Measurements from ENCODE around the gene DHX32.
"Not testable (repeated sequence)": the region's sequence is repeated elsewhere in the genome, so short reads cannot be mapped to it uniquely, and the experiment has no call there.

DHX32 gene

DNA sequence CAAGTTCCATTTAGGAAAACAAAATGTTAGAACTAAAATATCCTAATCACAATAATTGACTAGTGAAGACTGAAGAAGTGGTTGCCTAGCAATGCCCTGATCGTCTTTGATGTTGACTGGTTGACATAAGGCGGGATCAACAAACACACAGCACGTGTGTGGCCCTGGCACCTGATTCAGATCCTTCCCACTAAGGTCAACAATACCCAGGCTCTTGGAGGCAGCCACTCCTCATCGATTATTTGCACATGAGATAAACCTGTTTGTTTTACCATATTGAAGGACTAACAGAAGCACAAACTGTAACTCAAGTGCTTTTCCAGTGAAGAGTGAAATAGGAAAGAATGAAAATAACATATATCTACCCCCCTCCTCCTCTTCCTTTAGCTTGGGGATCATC, 30.9 kb upstream of the DHX32 start:
- TF ChIP-seq, protein P1, sequence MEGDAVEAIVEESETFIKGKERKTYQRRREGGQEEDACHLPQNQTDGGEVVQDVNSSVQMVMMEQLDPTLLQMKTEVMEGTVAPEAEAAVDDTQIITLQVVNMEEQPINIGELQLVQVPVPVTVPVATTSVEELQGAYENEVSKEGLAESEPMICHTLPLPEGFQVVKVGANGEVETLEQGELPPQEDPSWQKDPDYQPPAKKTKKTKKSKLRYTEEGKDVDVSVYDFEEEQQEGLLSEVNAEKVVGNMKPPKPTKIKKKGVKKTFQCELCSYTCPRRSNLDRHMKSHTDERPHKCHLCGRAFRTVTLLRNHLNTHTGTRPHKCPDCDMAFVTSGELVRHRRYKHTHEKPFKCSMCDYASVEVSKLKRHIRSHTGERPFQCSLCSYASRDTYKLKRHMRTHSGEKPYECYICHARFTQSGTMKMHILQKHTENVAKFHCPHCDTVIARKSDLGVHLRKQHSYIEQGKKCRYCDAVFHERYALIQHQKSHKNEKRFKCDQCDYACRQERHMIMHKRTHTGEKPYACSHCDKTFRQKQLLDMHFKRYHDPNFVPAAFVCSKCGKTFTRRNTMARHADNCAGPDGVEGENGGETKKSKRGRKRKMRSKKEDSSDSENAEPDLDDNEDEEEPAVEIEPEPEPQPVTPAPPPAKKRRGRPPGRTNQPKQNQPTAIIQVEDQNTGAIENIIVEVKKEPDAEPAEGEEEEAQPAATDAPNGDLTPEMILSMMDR (IDR thresholded peaks at IDR 0.05; ENCODE audit: low read depth, low read length): no peak
- no peak for TF ChIP-seq EZH2phosphoT487 (IDR thresholded peaks at IDR 0.05; ENCODE audit: low read depth)
- no peaks in the 10 kb centered on the region for H3K27me3 ChIP-seq (ENCODE audit: low read depth, low read length)
- no peak overlapping the region for H2AFZ ChIP-seq (ENCODE audit: low read depth, low read length)
- no peaks in the 10 kb centered on the region for H3K4me1 ChIP-seq (ENCODE audit: low read length)
- no peaks in the 10 kb centered on the region for H4K20me1 ChIP-seq (ENCODE audit: insufficient read depth, low read length)
- no peak overlapping the region for H3K4me2 ChIP-seq (ENCODE audit: low read length)
- no peak overlapping the region for H3K4me3 ChIP-seq (ENCODE audit: low read length)
- H3K36me3 ChIP-seq (replicated peaks; ENCODE audit: low read depth, low read length): no peaks in the 10 kb centered on the region
- H3K79me2 ChIP-seq (ENCODE audit: low read length): no peaks in the 10 kb centered on the region
- H3K27ac ChIP-seq (ENCODE audit: low read length): no peak overlapping the region
- H3K9ac ChIP-seq (ENCODE audit: low read length): no peak overlapping the region
- no peaks in the 10 kb centered on the region for H3K9me3 ChIP-seq (ENCODE audit: insufficient read depth, low read length)

DNA sequence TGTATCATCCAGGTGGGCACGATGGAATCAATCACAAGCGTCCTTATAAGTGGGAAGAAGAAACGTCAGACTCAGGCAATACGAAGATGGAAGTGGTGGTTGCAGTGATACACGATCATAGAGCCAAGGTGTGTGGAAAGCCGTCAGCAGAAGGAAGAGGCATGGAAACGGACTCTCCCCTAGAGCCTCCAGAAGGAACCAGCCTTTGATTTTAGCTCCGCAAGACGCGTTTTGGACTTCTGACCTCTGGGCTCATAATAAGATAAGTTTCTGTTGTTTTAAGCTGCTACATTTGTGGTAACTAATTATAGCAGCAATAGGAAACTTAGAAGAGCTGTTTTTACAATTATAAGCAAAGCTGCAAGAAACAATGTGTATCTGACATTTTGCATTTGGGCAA, 30.1 kb upstream of the DHX32 start:
- Histone ChIP-seq H4K20me1 (ENCODE audit: insufficient read depth, low read length) (no peaks in the 10 kb centered on the region), H3K9me3 (ENCODE audit: insufficient read depth, low read length) (no peaks in the 10 kb centered on the region), H3K36me3 (replicated peaks; ENCODE audit: low read depth, low read length) (no peaks in the 10 kb centered on the region), H3K9ac (ENCODE audit: low read length) (no peak overlapping the region), H3K79me2 (ENCODE audit: low read length) (no peaks in the 10 kb centered on the region), H3K4me1 (ENCODE audit: low read length) (no peaks in the 10 kb centered on the region), H3K4me2 (ENCODE audit: low read length) (no peak overlapping the region), H2AFZ (ENCODE audit: low read depth, low read length) (no peak overlapping the region), H3K4me3 (ENCODE audit: low read length) (no peak overlapping the region), H3K27me3 (ENCODE audit: low read depth, low read length) (no peaks in the 10 kb centered on the region), H3K27ac (ENCODE audit: low read length) (no peak overlapping the region)
- TF ChIP-seq, protein P1 (IDR thresholded peaks at IDR 0.05; ENCODE audit: low read depth, low read length): no peak
- TF ChIP-seq EZH2phosphoT487 (IDR thresholded peaks at IDR 0.05; ENCODE audit: low read depth): no peak

DNA sequence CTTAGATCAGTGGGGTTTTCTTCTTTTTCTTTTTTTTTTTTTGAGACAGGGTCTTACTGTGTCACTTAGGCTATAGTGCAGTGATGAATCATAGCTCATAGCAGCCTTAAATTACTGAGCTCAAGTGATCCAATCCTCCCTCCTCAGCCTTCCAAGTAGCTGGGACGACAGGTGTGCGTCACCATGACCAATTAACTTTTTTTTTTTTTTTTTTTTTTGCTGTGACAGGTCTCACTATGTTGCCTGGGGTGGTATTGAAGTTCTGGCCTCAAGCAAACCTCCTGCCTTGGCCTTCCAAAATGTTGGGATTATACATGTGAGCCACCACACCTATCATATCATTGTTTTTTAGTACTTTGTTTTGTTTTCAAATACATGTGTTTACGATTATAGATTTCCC, 28.4 kb upstream of the DHX32 start:
- H3K36me3 ChIP-seq (replicated peaks; ENCODE audit: low read depth, low read length); H4K20me1 ChIP-seq (ENCODE audit: insufficient read depth, low read length); H3K4me3 ChIP-seq (ENCODE audit: low read length); H3K27me3 ChIP-seq (ENCODE audit: low read depth, low read length); H3K4me2 ChIP-seq (ENCODE audit: low read length); H3K27ac ChIP-seq (ENCODE audit: low read length); H3K79me2 ChIP-seq (ENCODE audit: low read length); H3K4me1 ChIP-seq (ENCODE audit: low read length); H3K9me3 ChIP-seq (ENCODE audit: insufficient read depth, low read length); H3K9ac ChIP-seq (ENCODE audit: low read length); H2AFZ ChIP-seq (ENCODE audit: low read depth, low read length): not testable (repeated sequence)

DNA sequence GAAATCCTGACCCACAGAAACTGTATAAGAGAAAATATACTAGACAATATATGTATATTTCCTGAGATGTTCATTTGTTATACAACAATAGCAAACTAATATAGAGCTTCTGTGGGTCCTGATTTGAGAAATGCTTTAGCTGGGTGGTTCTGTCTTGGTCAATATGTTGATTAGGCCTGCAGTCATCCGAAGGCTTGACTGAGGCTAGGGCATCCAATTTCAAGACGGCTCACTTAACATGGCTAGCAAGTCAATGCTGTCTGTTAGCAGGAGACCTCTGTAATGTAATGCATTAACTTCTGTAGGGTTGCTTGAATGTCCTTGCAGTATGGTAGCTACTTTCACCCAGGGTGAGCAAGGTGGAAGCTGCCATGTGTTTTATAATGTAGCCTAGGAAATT, 27.7 kb upstream of the DHX32 start:
- not testable (repeated sequence) for H3K4me3 ChIP-seq (ENCODE audit: low read length)

DNA sequence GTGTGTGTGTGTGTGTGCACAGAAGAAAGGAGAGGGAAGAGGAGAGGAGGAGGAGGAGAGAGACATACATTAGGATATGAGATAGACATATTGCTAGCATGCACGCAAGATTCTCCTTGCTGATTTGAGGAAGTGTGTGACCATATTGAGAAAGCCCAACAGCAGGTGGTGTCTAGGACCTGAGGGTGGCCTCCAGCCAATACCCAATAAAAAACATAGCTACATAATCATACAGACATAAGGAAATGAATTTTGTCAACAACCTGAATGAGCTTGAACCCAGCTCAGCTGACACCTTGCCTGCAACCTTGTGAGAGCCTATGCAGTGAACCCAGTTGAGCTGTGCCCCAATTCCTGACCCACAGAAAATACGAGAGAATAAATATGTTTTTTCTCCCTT, 26.5 kb upstream of the DHX32 start:
- not testable (repeated sequence) for H2AFZ ChIP-seq (ENCODE audit: low read depth, low read length); H3K4me3 ChIP-seq (ENCODE audit: low read length); H3K4me1 ChIP-seq (ENCODE audit: low read length); H3K79me2 ChIP-seq (ENCODE audit: low read length); H4K20me1 ChIP-seq (ENCODE audit: insufficient read depth, low read length); H3K27ac ChIP-seq (ENCODE audit: low read length); H3K9ac ChIP-seq (ENCODE audit: low read length); H3K4me2 ChIP-seq (ENCODE audit: low read length); H3K36me3 ChIP-seq (replicated peaks; ENCODE audit: low read depth, low read length); H3K9me3 ChIP-seq (ENCODE audit: insufficient read depth, low read length); H3K27me3 ChIP-seq (ENCODE audit: low read depth, low read length)

More for the DNA sequence above, 27.7 kb upstream of the DHX32 start:
- not testable (repeated sequence) for H3K9ac ChIP-seq (ENCODE audit: low read length); H3K9me3 ChIP-seq (ENCODE audit: insufficient read depth, low read length); H4K20me1 ChIP-seq (ENCODE audit: insufficient read depth, low read length); H3K36me3 ChIP-seq (replicated peaks; ENCODE audit: low read depth, low read length); H3K27me3 ChIP-seq (ENCODE audit: low read depth, low read length); H3K79me2 ChIP-seq (ENCODE audit: low read length); H2AFZ ChIP-seq (ENCODE audit: low read depth, low read length); H3K27ac ChIP-seq (ENCODE audit: low read length); H3K4me1 ChIP-seq (ENCODE audit: low read length); H3K4me2 ChIP-seq (ENCODE audit: low read length)

DNA sequence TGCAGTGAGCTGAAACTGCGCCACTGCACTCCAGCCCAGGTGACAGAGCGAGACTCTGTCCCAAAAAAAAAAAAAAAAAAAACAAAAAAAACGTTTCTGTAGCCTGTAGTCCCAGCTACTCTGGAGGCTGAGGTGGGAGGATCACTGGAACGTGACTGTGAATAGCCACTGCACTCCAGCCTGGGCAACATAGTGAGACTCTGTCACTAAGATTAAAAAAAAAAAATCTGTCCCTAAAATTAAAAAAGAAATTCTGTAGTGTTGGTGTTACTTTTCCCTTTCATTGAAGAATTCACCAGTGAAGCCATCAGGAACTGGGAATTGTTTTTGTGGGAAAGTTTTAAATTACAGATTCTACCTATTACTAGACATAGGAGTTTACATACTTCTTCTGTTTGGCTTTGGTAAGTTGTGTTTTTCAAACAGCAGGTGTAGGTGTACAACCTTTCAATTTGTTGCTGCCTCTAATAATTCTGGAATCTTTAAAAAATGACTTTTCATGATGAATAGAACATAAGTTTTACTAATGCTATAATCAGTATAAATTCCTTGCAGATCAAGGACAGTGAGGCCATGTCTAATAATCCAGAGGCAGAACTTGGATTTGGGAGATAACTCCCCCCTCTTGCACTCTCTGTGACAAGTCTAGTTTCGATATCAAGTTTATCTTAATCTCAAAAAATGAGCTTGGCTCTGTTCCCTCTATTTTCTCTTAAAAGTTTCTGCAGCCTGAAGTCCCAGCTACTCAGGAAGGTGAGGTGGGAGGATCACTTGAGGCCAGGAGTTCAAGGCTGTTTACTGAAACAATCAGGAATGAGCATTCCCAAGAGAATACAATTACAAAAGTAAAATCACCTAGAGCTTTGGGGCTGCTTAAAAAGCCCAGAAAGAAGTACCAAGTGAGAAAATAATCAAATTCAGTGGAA, 24.2 kb upstream of the DHX32 start:
- not testable (repeated sequence) for H2AFZ ChIP-seq (ENCODE audit: low read depth, low read length); H3K9ac ChIP-seq (ENCODE audit: low read length); H3K4me2 ChIP-seq (ENCODE audit: low read length); H3K27ac ChIP-seq (ENCODE audit: low read length); H3K27me3 ChIP-seq (ENCODE audit: low read depth, low read length); H3K9me3 ChIP-seq (ENCODE audit: insufficient read depth, low read length); H4K20me1 ChIP-seq (ENCODE audit: insufficient read depth, low read length); H3K4me1 ChIP-seq (ENCODE audit: low read length); H3K79me2 ChIP-seq (ENCODE audit: low read length); H3K36me3 ChIP-seq (replicated peaks; ENCODE audit: low read depth, low read length); H3K4me3 ChIP-seq (ENCODE audit: low read length)

DNA sequence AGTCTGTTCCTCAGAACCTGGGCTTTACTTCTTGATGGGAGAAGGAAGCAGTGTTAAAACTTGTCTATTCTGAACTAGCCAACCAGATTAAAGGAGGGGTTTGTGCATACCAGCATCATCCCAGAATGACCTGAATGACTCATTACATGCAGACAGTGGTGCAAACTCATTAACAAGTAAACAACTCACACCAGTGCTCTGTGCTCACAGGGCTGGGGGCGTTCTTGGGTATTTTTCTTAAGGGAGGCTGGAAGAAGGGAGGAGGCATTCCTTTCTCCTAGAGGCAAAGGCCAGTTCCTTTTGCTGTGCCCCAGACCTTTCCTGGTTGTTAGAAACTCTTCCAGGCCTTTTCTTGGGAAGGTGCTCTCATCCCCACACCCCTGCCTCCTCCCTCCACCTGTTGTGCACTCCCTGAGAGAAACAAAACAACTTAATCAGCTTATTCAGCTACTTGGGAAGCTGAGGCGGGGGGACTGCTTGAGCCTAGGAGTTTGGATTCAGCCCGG, 22.1 kb upstream of the DHX32 start:
- H3K4me2 ChIP-seq (ENCODE audit: low read length); H3K9ac ChIP-seq (ENCODE audit: low read length); H3K27ac ChIP-seq (ENCODE audit: low read length): not testable (repeated sequence)

DNA sequence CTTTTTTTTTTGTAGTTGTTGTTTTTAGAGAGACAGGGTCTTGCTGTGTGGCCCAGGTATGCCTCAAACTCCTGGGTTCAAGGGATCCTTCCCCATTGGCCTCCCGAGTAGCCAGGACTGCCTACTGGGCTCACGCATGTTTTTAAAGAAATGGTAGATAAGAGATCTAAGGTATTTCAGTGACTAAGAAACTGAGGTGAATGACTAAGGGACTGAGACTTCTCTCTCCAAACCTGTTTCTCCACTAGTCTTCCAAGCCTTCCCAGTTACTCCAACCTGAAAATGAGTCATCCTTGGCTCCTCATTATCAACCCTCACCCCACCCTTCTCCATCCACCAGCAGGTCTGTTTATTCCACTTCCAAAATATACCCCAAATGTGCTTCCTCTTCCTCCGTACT, 19.9 kb upstream of the DHX32 start:
- not testable (repeated sequence) for H3K4me1 ChIP-seq (ENCODE audit: low read length); H3K27me3 ChIP-seq (ENCODE audit: low read depth, low read length); H3K9me3 ChIP-seq (ENCODE audit: insufficient read depth, low read length); H3K9ac ChIP-seq (ENCODE audit: low read length); H4K20me1 ChIP-seq (ENCODE audit: insufficient read depth, low read length); H3K79me2 ChIP-seq (ENCODE audit: low read length); H3K36me3 ChIP-seq (replicated peaks; ENCODE audit: low read depth, low read length); H3K4me2 ChIP-seq (ENCODE audit: low read length); H3K4me3 ChIP-seq (ENCODE audit: low read length); H3K27ac ChIP-seq (ENCODE audit: low read length); H2AFZ ChIP-seq (ENCODE audit: low read depth, low read length)

More for the DNA sequence above, 22.1 kb upstream of the DHX32 start:
- not testable (repeated sequence) for H3K9me3 ChIP-seq (ENCODE audit: insufficient read depth, low read length); H3K79me2 ChIP-seq (ENCODE audit: low read length); H3K4me3 ChIP-seq (ENCODE audit: low read length); H3K36me3 ChIP-seq (replicated peaks; ENCODE audit: low read depth, low read length); H2AFZ ChIP-seq (ENCODE audit: low read depth, low read length); H4K20me1 ChIP-seq (ENCODE audit: insufficient read depth, low read length); H3K27me3 ChIP-seq (ENCODE audit: low read depth, low read length); H3K4me1 ChIP-seq (ENCODE audit: low read length)
